Posterior vena cava (tissue), 2 donors: ENCODE results near the gene KREMEN1. TPM values are rescaled to one million over a fixed set of nuclear protein-coding genes. Genes with fewer than 3 reads are reported as not detected.

ENCODE experiments used
- DNase-seq: peaks from one replicate; pipeline ENCODE4 v3.0.0-alpha.2; 2020; ENCODE audit warnings: low spot score
- intact Hi-C, 2 donors: fragments of 100-400 bp; cut with DNase I; formaldehyde crosslinking; loops; one replicate each; pipeline versions ENCODE4 v1.14.1 to v1.14.2; 2022 to 2023
- total RNA-seq, 2 donors: library from RNA; stranded (reverse); fragmentation: NEBNext Ultra II Directional; extraction: Animal tissue kit (Norgen Biotek cat#: 25700); gene quantifications; one replicate each; pipeline ENCODE4 v1.2.1, GENCODE V29; 2021
- donor health status: DM: yes; HTN: yes; CAD: no.
- donor health status: DM: yes; HTN: yes; CAD: no.

KREMEN1 gene
- total RNA-seq, 2 donors from 2014 or later = 13.7 to 22.2 TPM

DNA sequence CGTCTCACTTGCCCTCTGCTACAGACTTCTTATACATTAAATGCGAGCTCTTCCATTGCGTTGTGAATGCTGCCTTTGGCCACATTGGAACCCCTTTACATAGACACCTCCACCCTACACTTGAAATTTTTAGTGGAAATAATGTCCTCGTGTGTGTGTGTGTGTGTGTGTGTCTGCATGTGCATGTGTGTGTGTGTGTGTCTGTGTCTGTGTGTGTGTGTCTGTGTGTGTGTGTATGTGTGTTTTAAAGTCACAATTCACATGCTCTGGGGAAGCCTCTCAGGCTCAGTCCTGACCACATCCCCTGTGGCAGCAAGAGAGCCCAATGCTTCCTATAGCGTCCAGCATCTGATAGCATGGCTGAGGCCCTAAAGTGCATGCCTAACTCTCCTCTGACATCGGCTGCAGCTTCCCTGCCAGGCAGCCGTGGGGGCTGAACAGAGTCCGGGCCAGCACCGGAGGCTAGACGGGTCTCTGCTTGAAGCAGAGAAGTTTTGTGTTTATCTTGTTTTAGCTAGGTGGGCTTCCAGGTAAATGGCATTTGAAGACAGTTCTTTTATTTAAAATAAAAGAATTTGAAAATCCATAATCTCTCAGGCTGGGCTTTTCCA lies 68.3 kb downstream of the KREMEN1 start:
- intact Hi-C loops = no loop called here

DNA sequence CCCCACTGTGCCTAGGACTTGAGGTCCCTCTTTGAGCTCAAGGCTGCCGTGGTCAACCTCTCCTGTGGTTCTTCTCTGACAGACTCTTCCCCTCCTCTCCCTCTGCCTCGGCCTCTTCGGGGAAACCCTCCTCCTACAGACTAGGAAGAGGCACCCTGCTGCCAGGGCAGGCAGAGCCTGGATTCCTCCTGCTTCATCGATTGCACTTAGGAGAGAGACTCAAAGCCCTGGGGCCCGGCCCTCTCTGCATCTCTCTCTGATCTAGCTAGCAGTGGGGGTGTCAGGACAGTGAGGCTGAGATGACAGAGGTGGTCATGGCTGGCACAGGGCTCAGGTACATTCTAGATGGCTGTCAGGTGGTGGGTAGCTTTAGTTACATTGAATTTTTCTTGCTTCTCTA lies 69.3 kb downstream of the KREMEN1 start:
- intact Hi-C loops = no loop called here
- DNase-seq = peak; percentile 40

More for the DNA sequence above, 68.3 kb downstream of the KREMEN1 start:
- DNase-seq = no peak

DNA sequence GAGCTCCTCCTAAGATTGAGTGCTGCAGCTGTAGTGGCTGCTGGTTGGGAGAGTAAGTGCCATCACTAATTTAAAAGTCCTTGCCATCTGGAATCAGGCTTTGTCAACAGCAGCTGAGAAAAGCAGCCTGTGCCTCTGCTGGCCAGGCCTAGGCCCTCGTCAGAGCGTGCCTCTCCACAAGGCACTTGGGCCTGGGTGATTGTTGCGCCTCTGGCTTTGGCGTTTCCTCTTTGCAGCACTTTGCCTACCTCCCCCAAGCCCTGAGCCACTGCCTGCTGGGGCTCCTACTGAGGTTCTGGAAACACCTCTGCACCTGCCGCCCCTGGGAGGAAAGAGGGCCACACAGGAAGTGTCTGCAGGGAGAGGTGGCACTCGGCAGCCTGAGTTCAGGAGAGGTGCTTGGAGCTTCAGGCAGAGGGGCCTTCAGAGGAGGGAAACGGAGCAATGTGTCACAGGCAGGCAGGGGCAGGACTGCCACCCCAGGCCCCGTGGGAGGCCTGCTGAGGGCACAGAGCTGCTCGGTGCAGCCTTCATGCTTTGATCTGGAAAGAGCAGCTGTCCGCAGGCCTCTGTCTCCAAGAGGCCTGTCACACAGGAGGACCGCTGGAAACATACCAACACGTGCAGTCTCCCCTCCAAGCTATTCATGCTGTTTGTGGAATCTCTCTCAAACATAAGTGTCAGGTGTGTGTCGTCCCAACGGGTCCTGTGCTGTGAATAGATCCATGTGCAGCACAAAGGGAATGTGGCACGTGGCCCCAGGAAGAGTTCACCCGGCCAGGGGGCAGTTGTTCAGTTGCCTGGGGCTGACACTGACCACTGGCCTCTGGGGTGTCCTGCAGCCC lies 71.3 kb downstream of the KREMEN1 start:
- DNase-seq = peak; percentile 59
- intact Hi-C loops = no loop called here

DNA sequence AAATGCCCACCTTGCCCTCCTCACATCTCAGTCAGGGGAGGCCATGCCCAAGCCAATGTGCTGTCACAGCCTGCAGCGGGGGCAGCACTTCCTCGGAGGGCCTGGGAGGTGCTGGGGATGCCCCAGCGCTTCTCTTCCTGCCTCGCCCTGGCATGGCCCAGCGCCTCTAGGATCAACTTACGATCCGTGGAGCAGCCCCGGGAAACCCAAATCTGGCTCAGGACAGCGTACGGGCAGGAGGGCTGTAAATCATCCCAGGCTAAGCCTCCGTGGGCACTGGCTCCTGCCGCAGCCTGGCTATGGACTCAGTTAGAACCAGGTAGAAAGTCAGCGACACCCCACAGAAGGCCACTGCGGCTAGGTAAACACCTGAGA lies 71.9 kb downstream of the KREMEN1 start:
- intact Hi-C loops = no loop called here
- no peak for DNase-seq

DNA sequence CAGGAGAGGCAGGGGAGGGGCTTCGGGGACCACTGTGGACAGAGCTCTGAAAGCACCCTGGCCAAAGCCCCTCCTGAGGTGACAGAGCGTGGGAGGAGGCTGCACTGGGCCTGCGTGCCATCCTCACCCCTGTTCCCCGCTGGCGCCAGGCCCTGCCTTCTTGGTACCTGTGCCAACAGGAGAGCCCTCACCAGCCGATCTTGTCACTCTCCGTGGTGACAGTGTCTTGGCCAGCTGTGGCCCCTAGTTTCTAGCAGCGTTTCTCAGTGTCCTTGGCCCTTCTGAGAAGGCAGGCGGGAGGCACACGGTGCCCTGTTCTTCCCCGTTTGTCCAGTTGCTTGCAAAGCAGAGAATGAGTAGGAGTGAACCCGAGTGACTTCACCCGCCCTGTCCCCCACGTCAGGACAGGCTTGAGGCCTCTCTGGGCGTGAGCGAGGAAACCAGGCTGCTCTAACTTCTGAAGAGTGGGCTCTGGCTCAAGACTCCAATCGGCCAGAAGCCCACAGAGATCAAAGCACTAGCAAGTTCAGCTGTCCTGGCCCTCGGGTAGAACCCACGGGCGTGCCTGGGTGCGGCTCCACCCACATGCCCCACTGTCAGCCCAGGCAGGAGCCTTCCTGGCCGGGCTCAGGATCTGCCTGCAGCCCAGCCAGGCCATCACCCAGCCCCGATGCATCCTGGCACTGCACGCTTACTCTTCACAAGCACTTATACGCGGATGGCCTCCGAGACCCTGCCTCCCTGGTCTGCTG lies 72.7 kb downstream of the KREMEN1 start:
- intact Hi-C loops = no loop called here

DNA sequence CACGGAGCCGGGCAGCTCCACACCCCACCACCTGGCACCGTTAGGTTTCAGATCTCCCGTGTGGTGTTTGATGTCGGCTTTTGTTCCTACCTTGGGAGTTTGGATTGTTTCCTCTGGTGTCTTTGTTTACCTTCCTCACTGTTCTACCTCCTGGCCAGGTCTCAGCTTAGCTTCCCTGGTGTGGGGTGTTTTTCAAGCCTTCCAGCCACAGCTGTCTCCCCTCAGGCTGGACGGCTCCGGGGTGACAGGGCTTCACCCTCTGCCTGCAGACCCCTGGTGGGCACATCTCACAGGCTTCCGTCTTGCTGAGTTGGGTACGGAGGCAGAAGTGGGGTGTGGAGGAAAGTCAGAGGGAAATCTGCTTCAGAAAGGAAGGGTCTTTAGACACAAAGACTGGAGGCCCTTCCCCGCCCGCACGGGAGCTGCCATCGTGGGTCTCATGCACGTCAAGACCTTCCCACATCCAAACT lies 73.3 kb downstream of the KREMEN1 start:
- intact Hi-C loops = no loop called here
- peak; percentile 52 for DNase-seq

More for the DNA sequence above, 72.7 kb downstream of the KREMEN1 start:
- peak; percentile 81 for DNase-seq

DNA sequence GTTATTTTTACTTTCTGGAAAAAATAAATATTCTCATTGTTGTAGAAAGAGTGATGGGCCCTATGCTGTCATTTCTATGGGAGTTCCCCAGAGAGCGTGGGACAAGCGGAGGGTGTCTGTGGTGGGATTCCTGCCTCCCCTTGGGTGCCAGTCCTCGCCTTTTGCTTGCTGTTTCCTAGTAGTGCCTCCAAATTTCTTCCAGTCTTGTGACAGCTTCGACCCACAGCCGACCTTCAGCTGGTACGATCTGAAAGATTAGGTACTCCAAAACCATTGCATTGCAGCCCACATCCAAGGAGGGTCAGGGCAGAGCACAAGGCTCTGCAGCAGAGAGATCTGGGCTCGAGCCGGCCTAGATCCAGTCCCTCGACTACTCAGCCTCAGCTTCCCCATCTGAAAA lies 73.9 kb downstream of the KREMEN1 start:
- intact Hi-C loops = no loop called here
- peak; percentile 42 for DNase-seq

DNA sequence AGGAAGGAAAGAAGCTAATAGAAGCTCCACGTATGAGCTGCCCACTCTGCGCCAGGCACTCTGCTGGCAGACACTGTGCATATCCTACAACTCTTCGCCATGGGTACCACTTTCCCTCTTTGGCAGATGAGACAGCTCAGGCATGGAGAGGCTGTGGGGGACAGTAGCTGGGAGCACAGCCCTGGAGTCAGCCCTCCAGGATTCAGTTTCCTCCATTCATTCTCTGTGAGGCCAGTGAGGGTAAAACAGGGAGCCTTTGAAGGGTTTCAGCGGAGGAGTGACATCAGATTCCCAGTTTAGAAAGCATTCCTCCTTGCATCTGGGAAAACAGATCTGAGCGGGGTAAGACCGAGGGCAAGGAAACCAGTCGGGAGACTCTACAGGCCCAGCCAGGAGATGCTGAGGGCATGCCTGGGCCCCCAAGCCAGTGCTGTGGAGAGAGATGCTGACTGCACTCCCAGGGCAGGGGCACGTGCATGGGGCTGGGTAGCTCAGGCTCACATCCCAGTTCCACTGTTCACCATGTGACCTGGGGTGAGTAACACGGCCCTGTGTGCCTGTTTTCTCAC lies 74.6 kb downstream of the KREMEN1 start:
- intact Hi-C loops = no loop called here
- DNase-seq = peak; percentile 62

DNA sequence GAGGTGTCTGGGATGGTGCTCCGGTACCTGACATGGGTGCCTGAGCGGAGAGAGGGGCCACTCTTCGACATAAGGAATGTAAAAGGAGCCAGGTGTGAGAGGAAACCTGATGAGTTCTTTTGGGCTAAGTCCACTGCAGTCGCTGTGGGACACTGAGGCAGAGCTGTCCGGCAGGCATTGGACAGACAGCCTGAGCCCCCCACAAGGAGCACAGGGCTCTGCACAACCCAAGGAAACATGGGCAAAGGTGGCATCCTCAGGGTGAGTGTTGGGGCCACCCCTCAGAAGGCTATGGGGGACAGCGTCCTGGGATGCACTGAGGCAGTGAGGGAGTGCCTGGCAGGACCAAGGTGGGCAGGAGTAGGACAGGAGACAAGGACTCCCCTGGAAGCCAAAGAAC lies 75.2 kb downstream of the KREMEN1 start:
- intact Hi-C loops = no loop called here
- DNase-seq = peak; percentile 52

DNA sequence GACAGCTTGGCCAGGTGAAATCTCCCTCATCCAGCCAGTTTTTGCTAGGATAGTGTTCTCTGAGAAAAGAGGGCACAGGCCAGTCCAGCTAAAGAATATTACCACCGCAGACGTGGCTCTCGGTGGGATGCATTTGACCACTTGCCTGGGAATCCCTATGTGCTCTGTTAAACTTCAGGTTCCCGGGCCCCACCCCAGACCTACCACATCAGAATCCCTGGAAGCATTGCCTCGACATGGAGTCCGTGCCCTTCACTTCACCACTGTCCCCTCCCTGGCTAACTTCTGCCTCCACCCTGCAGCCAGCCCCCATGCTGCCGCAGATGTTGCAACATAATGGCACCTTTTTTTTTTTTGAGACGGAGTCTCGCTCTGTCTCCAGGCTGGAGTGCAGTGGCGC lies 76.0 kb downstream of the KREMEN1 start:
- intact Hi-C loops = no loop called here
- DNase-seq = peak; percentile 50

DNA sequence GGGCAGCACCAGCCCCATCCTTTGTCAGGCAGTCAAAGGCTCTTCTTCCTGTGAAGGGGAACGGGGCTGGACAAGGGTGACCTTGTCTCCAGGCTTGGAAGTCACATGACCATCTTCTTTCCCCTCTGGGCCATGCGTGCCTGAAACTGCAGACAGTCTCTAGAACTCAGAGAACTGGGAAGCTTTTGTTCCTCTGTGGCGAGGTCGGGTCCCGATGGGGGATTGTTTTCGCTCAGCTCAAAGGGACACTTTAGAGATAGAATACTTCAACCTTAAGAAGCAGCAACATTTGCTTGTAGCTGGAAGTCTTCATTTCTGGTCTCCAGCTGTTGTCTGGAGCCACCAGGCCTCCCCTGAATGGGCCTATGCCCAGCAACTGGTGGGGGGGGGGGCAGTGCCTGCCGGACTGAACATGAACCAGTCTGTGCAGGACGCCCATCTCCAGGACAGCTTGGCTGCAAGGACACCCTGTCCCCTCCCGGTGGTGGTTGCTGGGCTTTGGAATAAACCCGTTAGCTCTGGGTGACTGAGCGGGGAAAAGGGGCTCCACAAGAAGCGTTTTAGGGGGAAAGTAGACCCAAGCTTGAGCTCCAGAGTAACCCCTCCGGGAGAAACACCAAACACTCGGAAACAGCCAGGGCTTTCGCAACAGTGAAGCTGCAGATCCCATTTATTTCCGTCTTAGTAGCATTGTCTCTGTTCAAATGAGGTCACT lies 77.2 kb downstream of the KREMEN1 start:
- intact Hi-C loops = loop anchor here (5.0 to 10.0 kb wide), 2 partner anchors 293 to 295 kb away; no protein-coding TSS in a partner anchor
- peak; percentile 71 for DNase-seq

DNA sequence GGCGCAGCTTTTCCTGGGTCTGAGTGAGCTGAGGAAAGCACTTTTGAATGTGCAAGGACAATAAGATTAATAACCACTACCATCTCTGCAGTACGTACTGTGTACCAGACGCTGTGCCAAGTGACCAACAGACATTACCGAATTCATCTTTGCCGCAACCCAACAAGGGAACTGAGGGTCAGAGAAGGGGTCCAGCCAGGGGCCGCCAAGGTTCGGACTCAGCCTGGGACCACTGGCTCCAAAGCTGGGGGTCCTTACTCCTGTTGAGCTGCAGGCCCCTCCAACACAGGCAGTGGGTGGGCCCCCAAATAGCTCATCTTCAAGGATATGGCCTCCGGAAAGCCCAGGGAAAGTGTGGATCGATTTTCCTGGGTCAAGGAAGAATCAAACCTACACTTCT lies 77.9 kb downstream of the KREMEN1 start:
- DNase-seq = peak; percentile 63
- intact Hi-C loops = loop anchor here (5.0 to 10.0 kb wide), 2 partner anchors 293 to 296 kb away; no protein-coding TSS in a partner anchor

DNA sequence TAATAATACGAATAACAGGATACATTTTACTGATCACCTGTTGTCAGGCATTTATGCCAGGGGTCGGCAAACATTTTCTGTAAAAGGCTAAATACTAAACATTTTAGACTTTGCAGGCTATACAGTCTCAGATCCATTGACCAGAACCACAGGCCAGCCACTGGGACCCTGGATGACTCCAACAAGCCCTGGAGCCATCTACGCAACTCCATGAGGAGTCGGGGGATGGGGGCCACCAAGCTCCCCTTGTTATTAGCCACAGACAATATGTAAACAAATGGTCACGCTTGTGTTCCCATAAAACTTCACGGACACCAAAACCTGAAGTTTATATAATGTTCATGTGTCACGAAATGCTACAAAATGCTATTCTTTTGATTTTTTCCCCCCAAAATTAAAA lies 78.5 kb downstream of the KREMEN1 start:
- intact Hi-C loops = loop anchor here (5.0 to 10.0 kb wide), 2 partner anchors 294 to 297 kb away; no protein-coding TSS in a partner anchor
- DNase-seq = no peak

DNA sequence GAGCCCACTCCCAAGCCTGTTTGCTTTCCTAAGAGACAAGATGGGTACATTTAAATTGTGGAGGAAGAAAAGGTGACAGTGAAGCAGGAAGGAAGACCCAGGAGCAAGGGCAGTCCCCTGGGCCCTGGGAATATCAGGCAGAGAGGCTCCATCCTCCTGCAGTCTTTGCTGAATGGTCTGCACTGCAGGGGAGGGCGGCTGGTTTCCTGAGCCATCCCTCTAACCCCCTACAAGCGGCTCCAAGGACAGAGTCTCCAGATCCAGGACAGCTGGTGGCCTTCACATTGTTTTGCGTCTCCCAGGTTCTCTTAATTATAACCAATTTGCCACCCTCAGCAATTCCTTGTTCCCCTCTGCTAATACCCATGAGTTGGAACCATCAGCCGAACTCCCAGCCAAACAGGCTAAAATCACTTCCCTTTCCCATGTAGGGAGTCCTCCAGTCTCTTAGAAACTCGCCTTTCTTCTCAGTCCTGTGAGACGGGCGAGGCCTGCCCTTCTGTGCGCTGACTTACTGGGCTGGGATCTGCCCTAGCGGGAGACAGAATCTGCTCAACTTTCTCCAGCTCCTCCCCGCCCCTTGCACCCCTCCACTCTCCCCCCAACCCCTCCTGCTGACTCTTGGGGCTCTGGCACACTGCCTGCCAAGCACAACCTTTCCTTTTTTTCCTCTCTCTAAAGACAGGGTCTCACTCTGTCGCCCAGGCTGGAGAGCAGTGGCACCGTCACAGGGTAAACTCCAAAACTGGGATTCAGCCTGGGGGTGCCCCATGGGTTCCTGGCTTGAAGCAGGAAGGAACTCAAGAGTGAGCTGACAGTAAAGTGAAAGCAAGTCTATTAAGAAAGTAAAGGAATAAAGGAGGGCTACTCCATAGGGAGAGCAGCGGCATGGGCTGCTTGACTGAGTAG lies 79.5 kb downstream of the KREMEN1 start:
- intact Hi-C loops = loop anchor here (5.0 to 10.0 kb wide), 2 partner anchors 295 to 297 kb away; no protein-coding TSS in a partner anchor
- DNase-seq = peak; percentile 82

DNA sequence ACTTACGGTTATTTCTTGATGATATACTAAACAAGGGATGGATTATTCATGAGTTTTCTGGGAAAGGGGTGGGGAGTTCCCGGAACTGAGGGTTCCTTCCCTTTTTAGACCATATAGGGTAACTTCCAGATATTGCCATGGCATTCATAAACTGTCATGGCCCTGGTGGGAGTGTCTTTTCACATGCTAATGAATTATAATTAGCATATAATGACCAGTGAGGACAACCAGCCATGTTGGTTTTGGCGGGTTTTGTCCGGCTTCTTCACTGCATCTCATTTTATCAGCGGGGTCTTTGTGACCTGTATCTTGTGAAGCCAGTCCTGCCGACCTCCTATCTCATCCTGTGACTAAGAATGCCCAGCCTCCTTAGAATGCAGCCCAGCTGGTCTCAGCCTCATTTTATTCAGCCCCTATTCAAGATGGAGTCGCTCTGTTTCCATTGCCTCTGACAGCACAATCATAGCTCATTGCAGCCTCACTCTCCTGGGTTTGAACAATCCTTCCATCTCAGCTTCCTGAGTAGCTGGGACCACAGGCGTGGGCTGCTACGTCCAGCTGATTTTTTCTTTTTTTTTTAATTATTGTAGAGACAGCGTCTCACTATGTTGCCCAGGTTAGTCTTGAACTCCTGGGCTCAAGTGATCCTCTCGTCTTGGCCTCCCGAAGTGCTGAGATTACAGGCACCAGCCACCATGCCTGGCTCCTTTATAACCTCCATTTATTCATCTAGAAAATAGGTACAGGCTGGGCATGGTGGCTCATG lies 80.3 kb downstream of the KREMEN1 start:
- peak; percentile 60 for DNase-seq
- intact Hi-C loops = loop anchor here (5.0 to 10.0 kb wide), 2 partner anchors 296 to 298 kb away; no protein-coding TSS in a partner anchor

DNA sequence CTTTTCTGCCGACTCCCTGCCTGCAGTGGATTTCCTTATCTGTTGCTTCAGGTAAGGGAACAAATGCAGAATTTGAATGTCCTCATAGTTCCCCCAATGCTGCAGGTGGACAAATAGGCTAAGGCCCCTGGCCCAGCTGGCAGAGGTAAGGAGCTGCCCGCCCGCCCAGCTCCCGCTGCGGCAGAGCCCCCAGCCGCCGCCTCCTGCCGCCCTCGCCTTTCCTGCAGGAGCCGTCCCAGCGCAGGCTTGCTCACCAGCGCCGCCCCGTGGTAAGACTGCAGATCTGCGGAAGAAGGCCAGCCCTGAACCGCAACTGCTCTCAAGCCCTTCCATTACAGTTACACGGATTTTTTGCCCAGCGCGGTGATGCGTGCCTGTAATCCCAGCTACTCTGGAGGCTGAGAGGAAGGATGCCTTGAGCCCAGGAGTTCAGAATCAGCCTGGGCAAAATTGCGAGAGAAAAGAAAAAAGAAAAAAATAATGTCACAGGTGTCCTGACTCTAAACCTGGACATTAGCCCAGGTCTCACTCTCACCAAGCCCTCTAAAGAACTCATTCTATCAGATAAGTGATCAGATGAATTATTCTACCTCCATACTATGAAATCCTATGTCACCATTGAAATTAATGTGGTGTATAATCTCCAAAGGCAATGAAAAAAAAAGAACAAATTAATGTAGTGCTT lies 81.7 kb downstream of the KREMEN1 start:
- DNase-seq = peak; percentile 95
- intact Hi-C loops = loop anchor here (5.0 to 10.0 kb wide), 2 partner anchors 297 to 300 kb away; no protein-coding TSS in a partner anchor
